ENCODE data around the gene CLASP2. TPM values are rescaled to one million over a fixed set of nuclear protein-coding genes. Genes with fewer than 3 reads are reported as not detected.
A peak's percentile ranks its signal among the peaks of the same experiment; 100 is the strongest.

CLASP2 gene
- total RNA-seq, 3 donors from 2014 or later (not counting 1 experiment from before 2014, with no cell fraction given): 93.8 to 109 (median 99.3) TPM

- peaks cover 10 to 11% of the 10 kb centered on the region in 2 donors for H3K4me1 Mint-ChIP-seq
- no peak for ATAC-seq
- no peaks in the 10 kb centered on the region for H3K4me1 ChIP-seq (ENCODE audit: control insufficient read depth, insufficient read depth, low read length)
- H3K36me3 Mint-ChIP-seq: no peaks in the 10 kb centered on the region
- no peaks in the 10 kb centered on the region for H3K9me3 Mint-ChIP-seq
- intact Hi-C loops (cut with micrococcal nuclease): no loop called here
- H3K27ac Mint-ChIP-seq: no peak overlapping the region
- no peaks in the 10 kb centered on the region for H3K9me3 ChIP-seq (ENCODE audit: control insufficient read depth, insufficient read depth, low read length)
- H3K4me3 ChIP-seq (ENCODE audit: low read length): no peak overlapping the region
- DNase-seq: no peak
- peaks cover 12% of the 10 kb centered on the region for H3K36me3 ChIP-seq (ENCODE audit: control insufficient read depth, insufficient read depth, low read length)
- 91% methylated on average over 1 of the region's 2 CpGs for WGBS (ENCODE audit: insufficient coverage)
- TF ChIP-seq CTCF (IDR thresholded peaks at IDR 0.05): no peak
- H3K27ac ChIP-seq (ENCODE audit: low read length): no peak overlapping the region
- no peaks in the 10 kb centered on the region for H3K27me3 ChIP-seq (ENCODE audit: control insufficient read depth, insufficient read depth, low read length)
- no peaks in the 10 kb centered on the region for H3K27me3 Mint-ChIP-seq (ENCODE audit: low read depth in 2 of 2)
- no peak overlapping the region for H3K4me3 Mint-ChIP-seq
Measured at GRCh38 chr3:33642806-33643205, 75.2 kb downstream of the CLASP2 start.

GRCh38 chr3:33639889-33640288, 78.2 kb downstream of the CLASP2 start:
- no peaks in the 10 kb centered on the region for H3K27me3 Mint-ChIP-seq (ENCODE audit: low read depth in 2 of 2)
- no peaks in the 10 kb centered on the region for H3K9me3 ChIP-seq (ENCODE audit: control insufficient read depth, insufficient read depth, low read length)
- peak overlapping the region in 1 of 2 donors; percentile 31 for H3K27ac Mint-ChIP-seq
- H3K9me3 Mint-ChIP-seq: no peaks in the 10 kb centered on the region
- DNase-seq (no peak), ATAC-seq (peak in 1 of 3 donors; percentile 22)
- H3K4me3 ChIP-seq (ENCODE audit: low read length): no peak overlapping the region
- no peak overlapping the region for H3K27ac ChIP-seq (ENCODE audit: low read length)
- WGBS (ENCODE audit: insufficient coverage): 50% methylated on average over 2 of the region's 2 CpGs
- H3K4me3 Mint-ChIP-seq: no peak overlapping the region
- H3K36me3 ChIP-seq (ENCODE audit: control insufficient read depth, insufficient read depth, low read length): peaks cover 12% of the 10 kb centered on the region
- no peaks in the 10 kb centered on the region for H3K36me3 Mint-ChIP-seq
- peaks cover under 1 to 15% of the 10 kb centered on the region in 2 donors for H3K4me1 Mint-ChIP-seq
- H3K4me1 ChIP-seq (ENCODE audit: control insufficient read depth, insufficient read depth, low read length): no peaks in the 10 kb centered on the region
- H3K27me3 ChIP-seq (ENCODE audit: control insufficient read depth, insufficient read depth, low read length): no peaks in the 10 kb centered on the region
- TF ChIP-seq CTCF (IDR thresholded peaks at IDR 0.05): no peak
- intact Hi-C loops (cut with micrococcal nuclease): no loop called here

GRCh38 chr3:33637482-33637881, 80.6 kb downstream of the CLASP2 start:
- no peak for ATAC-seq
- Mint-ChIP-seq H3K4me1 (peaks cover 0 to 15% of the 10 kb centered on the region in 2 donors), H3K36me3 (no peaks in the 10 kb centered on the region), H3K27ac (peak overlapping the region in 1 of 2 donors; percentile 34), H3K27me3 (ENCODE audit: low read depth in 2 of 2) (no peaks in the 10 kb centered on the region), H3K4me3 (no peak overlapping the region), H3K9me3 (no peaks in the 10 kb centered on the region)
- DNase-seq: no peak
- intact Hi-C loops (cut with micrococcal nuclease): no loop called here
- no peaks in the 10 kb centered on the region for H3K4me1 ChIP-seq (ENCODE audit: control insufficient read depth, insufficient read depth, low read length)
- no peak for TF ChIP-seq CTCF (IDR thresholded peaks at IDR 0.05)
- WGBS (ENCODE audit: insufficient coverage): 96% methylated on average over 2 of the region's 5 CpGs
- no peaks in the 10 kb centered on the region for H3K27me3 ChIP-seq (ENCODE audit: control insufficient read depth, insufficient read depth, low read length)
- no peaks in the 10 kb centered on the region for H3K9me3 ChIP-seq (ENCODE audit: control insufficient read depth, insufficient read depth, low read length)
- H3K36me3 ChIP-seq (ENCODE audit: control insufficient read depth, insufficient read depth, low read length): no peaks in the 10 kb centered on the region
- H3K4me3 ChIP-seq (ENCODE audit: low read length): no peak overlapping the region
- H3K27ac ChIP-seq (ENCODE audit: low read length): no peak overlapping the region
